Left ventricle myocardium inferior (tissue), 1 donor: ENCODE data around the gene KAT14. TPM values are rescaled to one million over a fixed set of nuclear protein-coding genes. Genes with fewer than 3 reads are reported as not detected.
A peak's percentile ranks its signal among the peaks of the same experiment; 100 is the strongest.
"Not testable (repeated sequence)": the region's sequence is repeated elsewhere in the genome, so short reads cannot be mapped to it uniquely, and the experiment has no call there.

ENCODE experiments used
- DNase-seq: peaks from one replicate; pipeline ENCODE4 v3.0.0-alpha.2; 2020
- H3K27ac ChIP-seq: fragments of 200-600 bp; replicated peaks from 2 replicates; pipeline ENCODE4 v1.8.0; 2021
- H3K27me3 ChIP-seq: fragments of 200-600 bp; 2 replicates; pipeline ENCODE4 v1.8.0; 2021; ENCODE audit warnings: low read depth
- H3K36me3 ChIP-seq: fragments of 200-600 bp; 2 replicates; pipeline ENCODE4 v1.8.0; 2021
- H3K4me1 ChIP-seq: fragments of 200-600 bp; 2 replicates; pipeline ENCODE4 v1.8.0; 2021
- H3K4me3 ChIP-seq: fragments of 200-600 bp; 2 replicates; pipeline ENCODE4 v1.8.0; 2021; ENCODE audit warnings: mild to moderate bottlenecking, moderate library complexity
- H3K9me3 ChIP-seq: fragments of 200-600 bp; replicated peaks from 2 replicates; pipeline ENCODE4 v1.8.0; 2021
- CTCF ChIP-seq: fragments of 200-600 bp; IDR thresholded peaks from 2 replicates; pipeline ENCODE4 v1.8.0; 2021; ENCODE audit warnings: antibody characterized with exemption, mild to moderate bottlenecking, borderline replicate concordance
- intact Hi-C: fragments of 100-400 bp; cut with micrococcal nuclease; formaldehyde crosslinking; loops from one replicate; pipeline ENCODE4 v1.11.0; 2022
- total RNA-seq: library from RNA; stranded (reverse); fragmentation: NEBNext Ultra II Directional; extraction: Animal tissue kit (Norgen Biotek cat#: 25700); gene quantifications from one replicate; pipeline ENCODE4 v1.2.1, GENCODE V29; 2021
- donor health status: DM: no; HTN: yes; CAD: no; lungs with severe emphysema.

Gene KAT14
- total RNA-seq, 1 donor from 2014 or later = 10.7 TPM

GRCh38 chr20:18108326-18108725, 29.3 kb upstream of the KAT14 start:
- Histone ChIP-seq H3K4me1 (no peaks in the 10 kb centered on the region), H3K27ac (no peak overlapping the region), H3K4me3 (no peak overlapping the region), H3K36me3 (no peaks in the 10 kb centered on the region), H3K27me3 (peaks cover 10% of the 10 kb centered on the region), H3K9me3 (peaks cover 14% of the 10 kb centered on the region)
- intact Hi-C loops = no loop called here
- TF ChIP-seq CTCF = no peak
- DNase-seq = no peak

- H3K4me1 ChIP-seq, H3K27ac ChIP-seq, DNase-seq, H3K9me3 ChIP-seq, intact Hi-C loops, H3K36me3 ChIP-seq, H3K4me3 ChIP-seq: not testable (repeated sequence)
- peaks cover 10% of the 10 kb centered on the region for H3K27me3 ChIP-seq
Observed at GRCh38 chr20:18128574-18128973, 9.1 kb upstream of the KAT14 start.

- no peak for TF ChIP-seq CTCF
- Histone ChIP-seq H3K36me3 (no peaks in the 10 kb centered on the region), H3K4me1 (peaks cover 10% of the 10 kb centered on the region), H3K9me3 (no peaks in the 10 kb centered on the region), H3K27ac (no peak overlapping the region), H3K4me3 (no peak overlapping the region), H3K27me3 (peaks cover 4% of the 10 kb centered on the region)
- no peak for DNase-seq
- intact Hi-C loops = loop anchor here (10.0 kb wide), 1 partner anchor 142 kb away; no protein-coding TSS in a partner anchor
Observed at GRCh38 chr20:18132663-18133062, 5.0 kb upstream of the KAT14 start.

GRCh38 chr20:18133962-18134361, 3.7 kb upstream of the KAT14 start:
- H3K36me3 ChIP-seq = no peaks in the 10 kb centered on the region
- H3K27ac ChIP-seq = no peak overlapping the region
- no peak overlapping the region for H3K4me3 ChIP-seq
- DNase-seq = no peak
- H3K9me3 ChIP-seq = no peaks in the 10 kb centered on the region
- intact Hi-C loops = loop anchor here (10.0 kb wide), 1 partner anchor 141 kb away; no protein-coding TSS in a partner anchor
- H3K4me1 ChIP-seq = peaks cover 22% of the 10 kb centered on the region
- no peak for TF ChIP-seq CTCF
- H3K27me3 ChIP-seq = peaks cover 4% of the 10 kb centered on the region

GRCh38 chr20:18138266-18138582, 561 bp downstream of the KAT14 start:
- no peaks in the 10 kb centered on the region for H3K9me3 ChIP-seq
- peaks cover 40% of the 10 kb centered on the region for H3K4me1 ChIP-seq
- no peak for TF ChIP-seq CTCF
- H3K27ac ChIP-seq = peak overlapping the region; percentile 95
- H3K27me3 ChIP-seq = no peaks in the 10 kb centered on the region
- H3K36me3 ChIP-seq = peaks cover 10% of the 10 kb centered on the region
- peak overlapping the region; percentile 95 for H3K4me3 ChIP-seq
- no peak for DNase-seq
- intact Hi-C loops = loop anchor here (10.0 kb wide), 1 partner anchor 137 kb away; no protein-coding TSS in a partner anchor

- Histone ChIP-seq H3K9me3 (no peaks in the 10 kb centered on the region), H3K36me3 (peaks cover 16% of the 10 kb centered on the region), H3K27me3 (no peaks in the 10 kb centered on the region), H3K27ac (peak overlapping the region; percentile 95), H3K4me1 (peaks cover 40% of the 10 kb centered on the region), H3K4me3 (peak overlapping the region; percentile 95)
- DNase-seq = no peak
- intact Hi-C loops = loop anchor here (10.0 kb wide), 1 partner anchor 136 kb away; no protein-coding TSS in a partner anchor
- TF ChIP-seq CTCF = no peak
Observed at GRCh38 chr20:18138639-18139583, 1.2 kb downstream of the KAT14 start.
